HEK293 (cell line): ENCODE results near the gene NUMBL.

Experiments used
- BCL11B ChIP-seq: fragments of 450-650 bp; formaldehyde crosslinking; IDR thresholded peaks from 2 replicates; pipeline ENCODE4 v1.5.1; 2016; ENCODE audit warnings: low read depth, missing biosample characterization, missing genetic modification characterization
- ZBTB1 ChIP-seq: fragments of 450-650 bp; formaldehyde crosslinking; IDR thresholded peaks from 2 replicates; pipeline ENCODE4 v1.5.1; 2016; ENCODE audit warnings: missing biosample characterization, missing genetic modification characterization
- ZNF184 ChIP-seq: fragments of 450-650 bp; IDR thresholded peaks from 2 replicates; pipeline ENCODE4 v1.5.1; 2018; ENCODE audit warnings: missing biosample characterization, mild to moderate bottlenecking, missing genetic modification characterization
- ZNF324 ChIP-seq: fragments of 450-650 bp; formaldehyde crosslinking; IDR thresholded peaks from 2 replicates; pipeline ENCODE4 v1.5.1; 2016; ENCODE audit warnings: missing biosample characterization, missing genetic modification characterization
- ZNF37A ChIP-seq: fragments of 450-650 bp; IDR thresholded peaks from 2 replicates; pipeline ENCODE4 v1.5.1; 2018; ENCODE audit warnings: missing biosample characterization, missing genetic modification characterization
- ZNF701 ChIP-seq: fragments of 450-650 bp; formaldehyde crosslinking; IDR thresholded peaks from 2 replicates; pipeline ENCODE4 v1.5.1; 2016; ENCODE audit warnings: missing biosample characterization, missing genetic modification characterization
- ZNF76 ChIP-seq: fragments of 450-650 bp; formaldehyde crosslinking; IDR thresholded peaks from 2 replicates; pipeline ENCODE4; 2016; ENCODE audit warnings: low read depth, missing biosample characterization, missing genetic modification characterization, borderline replicate concordance
- ZSCAN30 ChIP-seq: fragments of 450-650 bp; IDR thresholded peaks from 2 replicates; pipeline ENCODE4 v1.5.1; 2018; ENCODE audit warnings: missing biosample characterization, mild to moderate bottlenecking, missing genetic modification characterization, moderate library complexity
- TF ChIP-seq, protein P1 (sequence below): fragments of 450-650 bp; formaldehyde crosslinking; IDR thresholded peaks from 2 replicates; pipeline ENCODE4 v1.5.1; 2016; ENCODE audit warnings: missing biosample characterization, missing genetic modification characterization
- TF ChIP-seq, protein P2 (sequence below): fragments of 450-650 bp; formaldehyde crosslinking; IDR thresholded peaks from 2 replicates; pipeline ENCODE4 v1.5.1; 2016; ENCODE audit warnings: missing biosample characterization, missing genetic modification characterization
- TF ChIP-seq, protein P3 (sequence below): fragments of 450-650 bp; formaldehyde crosslinking; IDR thresholded peaks from 2 replicates; pipeline ENCODE4 v1.5.1; 2016; ENCODE audit warnings: missing biosample characterization, missing genetic modification characterization

DNA sequence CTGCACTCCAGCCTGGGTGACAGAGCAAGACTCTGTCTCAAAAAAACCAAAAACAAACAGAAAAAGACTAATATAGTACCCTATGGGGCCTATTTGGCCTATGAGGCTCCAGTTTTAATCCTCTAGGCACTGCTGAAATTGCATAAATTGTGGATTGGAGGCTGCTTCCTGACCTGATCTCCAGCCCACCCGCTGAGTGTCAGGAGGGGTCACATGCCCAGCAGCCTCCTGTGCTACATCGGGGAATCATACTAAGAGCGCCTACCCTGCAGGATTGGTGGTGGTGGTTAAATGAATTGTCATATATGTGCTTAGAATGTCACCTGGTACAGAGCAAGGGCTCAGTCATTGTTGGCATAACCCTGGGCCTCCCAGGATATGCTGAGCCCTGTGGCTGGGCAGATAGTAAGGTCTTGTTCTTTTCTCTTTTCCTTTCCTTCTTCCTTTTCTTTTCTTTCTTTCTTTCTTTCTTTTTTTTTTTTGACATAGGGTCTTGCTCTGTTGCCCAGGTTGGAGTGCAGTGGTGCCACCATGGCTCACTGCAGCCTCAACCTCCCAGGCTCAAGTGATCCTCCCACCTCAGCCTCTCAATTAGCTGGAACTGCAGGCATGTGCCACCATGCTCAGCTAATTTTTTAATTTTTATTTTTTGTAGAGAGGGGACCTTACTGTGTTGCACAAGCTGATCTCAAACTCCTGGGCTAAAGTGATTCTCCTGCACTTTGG, 58.0 kb downstream of the NUMBL start:
- no peak for TF ChIP-seq ZNF184 (tag by site-specific recombination)
- no peak for TF ChIP-seq BCL11B (tag by site-specific recombination)
- TF ChIP-seq, protein P1, sequence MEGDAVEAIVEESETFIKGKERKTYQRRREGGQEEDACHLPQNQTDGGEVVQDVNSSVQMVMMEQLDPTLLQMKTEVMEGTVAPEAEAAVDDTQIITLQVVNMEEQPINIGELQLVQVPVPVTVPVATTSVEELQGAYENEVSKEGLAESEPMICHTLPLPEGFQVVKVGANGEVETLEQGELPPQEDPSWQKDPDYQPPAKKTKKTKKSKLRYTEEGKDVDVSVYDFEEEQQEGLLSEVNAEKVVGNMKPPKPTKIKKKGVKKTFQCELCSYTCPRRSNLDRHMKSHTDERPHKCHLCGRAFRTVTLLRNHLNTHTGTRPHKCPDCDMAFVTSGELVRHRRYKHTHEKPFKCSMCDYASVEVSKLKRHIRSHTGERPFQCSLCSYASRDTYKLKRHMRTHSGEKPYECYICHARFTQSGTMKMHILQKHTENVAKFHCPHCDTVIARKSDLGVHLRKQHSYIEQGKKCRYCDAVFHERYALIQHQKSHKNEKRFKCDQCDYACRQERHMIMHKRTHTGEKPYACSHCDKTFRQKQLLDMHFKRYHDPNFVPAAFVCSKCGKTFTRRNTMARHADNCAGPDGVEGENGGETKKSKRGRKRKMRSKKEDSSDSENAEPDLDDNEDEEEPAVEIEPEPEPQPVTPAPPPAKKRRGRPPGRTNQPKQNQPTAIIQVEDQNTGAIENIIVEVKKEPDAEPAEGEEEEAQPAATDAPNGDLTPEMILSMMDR (tag by site-specific recombination), result no peak
- TF ChIP-seq, protein P2, sequence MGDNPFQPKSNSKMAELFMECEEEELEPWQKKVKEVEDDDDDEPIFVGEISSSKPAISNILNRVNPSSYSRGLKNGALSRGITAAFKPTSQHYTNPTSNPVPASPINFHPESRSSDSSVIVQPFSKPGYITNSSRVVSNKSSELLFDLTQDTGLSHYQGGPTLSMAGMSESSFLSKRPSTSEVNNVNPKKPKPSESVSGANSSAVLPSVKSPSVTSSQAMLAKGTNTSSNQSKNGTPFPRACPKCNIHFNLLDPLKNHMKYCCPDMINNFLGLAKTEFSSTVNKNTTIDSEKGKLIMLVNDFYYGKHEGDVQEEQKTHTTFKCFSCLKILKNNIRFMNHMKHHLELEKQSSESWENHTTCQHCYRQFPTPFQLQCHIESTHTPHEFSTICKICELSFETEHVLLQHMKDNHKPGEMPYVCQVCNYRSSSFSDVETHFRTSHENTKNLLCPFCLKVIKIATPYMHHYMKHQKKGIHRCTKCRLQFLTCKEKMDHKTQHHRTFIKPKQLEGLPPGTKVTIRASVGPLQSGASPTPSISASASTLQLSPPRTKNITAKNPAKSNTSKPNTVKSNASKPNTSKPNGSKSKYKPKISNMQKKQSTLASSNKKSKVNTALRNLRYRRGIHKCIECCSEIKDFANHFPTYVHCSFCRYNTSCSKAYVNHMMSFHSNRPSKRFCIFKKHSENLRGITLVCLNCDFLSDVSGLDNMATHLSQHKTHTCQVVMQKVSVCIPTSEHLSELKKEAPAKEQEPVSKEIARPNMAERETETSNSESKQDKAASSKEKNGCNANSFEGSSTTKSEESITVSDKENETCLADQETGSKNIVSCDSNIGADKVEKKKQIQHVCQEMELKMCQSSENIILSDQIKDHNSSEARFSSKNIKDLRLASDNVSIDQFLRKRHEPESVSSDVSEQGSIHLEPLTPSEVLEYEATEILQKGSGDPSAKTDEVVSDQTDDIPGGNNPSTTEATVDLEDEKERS (tag by site-specific recombination), result no peak
- TF ChIP-seq ZNF37A (tag by site-specific recombination), result no peak
- TF ChIP-seq ZNF324 (tag by site-specific recombination), result no peak
- TF ChIP-seq, protein P3, sequence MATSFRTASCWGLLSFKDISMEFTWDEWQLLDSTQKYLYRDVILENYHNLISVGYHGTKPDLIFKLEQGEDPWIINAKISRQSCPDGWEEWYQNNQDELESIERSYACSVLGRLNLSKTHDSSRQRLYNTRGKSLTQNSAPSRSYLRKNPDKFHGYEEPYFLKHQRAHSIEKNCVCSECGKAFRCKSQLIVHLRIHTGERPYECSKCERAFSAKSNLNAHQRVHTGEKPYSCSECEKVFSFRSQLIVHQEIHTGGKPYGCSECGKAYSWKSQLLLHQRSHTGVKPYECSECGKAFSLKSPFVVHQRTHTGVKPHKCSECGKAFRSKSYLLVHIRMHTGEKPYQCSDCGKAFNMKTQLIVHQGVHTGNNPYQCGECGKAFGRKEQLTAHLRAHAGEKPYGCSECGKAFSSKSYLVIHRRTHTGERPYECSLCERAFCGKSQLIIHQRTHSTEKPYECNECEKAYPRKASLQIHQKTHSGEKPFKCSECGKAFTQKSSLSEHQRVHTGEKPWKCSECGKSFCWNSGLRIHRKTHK, result no peak
- TF ChIP-seq ZSCAN30, result no peak
- no peak for TF ChIP-seq ZBTB1 (tag by site-specific recombination)
- TF ChIP-seq ZNF76 (tag by site-specific recombination), result no peak
- no peak for TF ChIP-seq ZNF701
